GM18873 (cell line): ENCODE measurements around the gene PRKCA.

Experiments used
- ATAC-seq: cut with Tn5 transposase; IDR thresholded peaks from one replicate; pipeline ENCODE4 v1.9.1; 2021; ENCODE audit warnings: mild to moderate bottlenecking, moderate library complexity, moderate number of reproducible peaks; ENCODE audit not compliant: unreplicated experiment, low FRiP score

The PRKCA gene

GRCh38 chr17:66859353-66859752, 556.9 kb downstream of the PRKCA start:
- no peak for ATAC-seq

DNA sequence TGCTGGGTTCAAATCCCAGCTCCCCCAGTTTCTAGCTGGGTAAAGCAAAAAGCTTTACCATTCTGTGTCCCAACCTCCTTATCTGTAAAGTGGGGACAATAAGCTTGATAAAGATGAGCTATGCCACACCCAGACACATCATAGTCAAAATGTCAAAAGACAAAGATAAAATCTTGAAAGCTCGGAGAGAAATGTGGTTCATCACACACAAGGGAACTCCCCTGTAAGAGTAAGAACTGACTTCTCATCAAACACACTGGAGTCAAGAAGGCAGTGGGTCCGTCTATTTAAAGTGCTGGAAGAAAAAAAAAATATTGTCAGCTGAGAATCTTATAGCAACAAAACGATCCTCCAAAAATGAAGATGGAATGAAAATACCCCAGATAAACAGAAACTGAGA, 557.8 kb downstream of the PRKCA start:
- no peak for ATAC-seq
